Ovary (tissue), 3 donors: ENCODE measurements around the gene PAGE3.

Source experiments
- CTCF ChIP-seq, 3 donors: fragments of 450-650 bp in 2 of 3; fragments of 200-600 bp in 1 of 3; IDR thresholded peaks; one replicate each; pipeline versions ENCODE4 v1.5.1 to v1.8.0; 2016 to 2022; ENCODE audit warnings: antibody characterized with exemption in 3 of 3, mild to moderate bottlenecking in 1 of 3
- POLR2A ChIP-seq: fragments of 450-650 bp; IDR thresholded peaks from one replicate; pipeline ENCODE4 v1.6.1; 2017; ENCODE audit warnings: antibody characterized with exemption, mild to moderate bottlenecking, moderate library complexity
- donor health status: DM: no; HTN: no; CAD: no.

GRCh38 chrX:55213381-55213780, 51.3 kb downstream of the PAGE3 start:
- TF ChIP-seq CTCF (IDR thresholded peaks at IDR 0.05) (no peak), POLR2A (no peak)
